Jurkat, Clone E6-1 (cell line): Measurements from ENCODE around the gene RAB11A.

ENCODE experiments used
- DNase-seq: peaks from one replicate; pipeline ENCODE4 v3.0.0-alpha.2; 2011; ENCODE audit warnings: low read depth, low spot score
- H3K4me3 ChIP-seq: 2 replicates; pipeline ENCODE4 v1.5.1; 2011; ENCODE audit warnings: mild to moderate bottlenecking, low read length, control low read depth, moderate library complexity

RAB11A gene

GRCh38 chr15:65912235-65912634, 42.9 kb downstream of the RAB11A start:
- H3K4me3 ChIP-seq, result no peak overlapping the region
- DNase-seq, result no peak

DNA sequence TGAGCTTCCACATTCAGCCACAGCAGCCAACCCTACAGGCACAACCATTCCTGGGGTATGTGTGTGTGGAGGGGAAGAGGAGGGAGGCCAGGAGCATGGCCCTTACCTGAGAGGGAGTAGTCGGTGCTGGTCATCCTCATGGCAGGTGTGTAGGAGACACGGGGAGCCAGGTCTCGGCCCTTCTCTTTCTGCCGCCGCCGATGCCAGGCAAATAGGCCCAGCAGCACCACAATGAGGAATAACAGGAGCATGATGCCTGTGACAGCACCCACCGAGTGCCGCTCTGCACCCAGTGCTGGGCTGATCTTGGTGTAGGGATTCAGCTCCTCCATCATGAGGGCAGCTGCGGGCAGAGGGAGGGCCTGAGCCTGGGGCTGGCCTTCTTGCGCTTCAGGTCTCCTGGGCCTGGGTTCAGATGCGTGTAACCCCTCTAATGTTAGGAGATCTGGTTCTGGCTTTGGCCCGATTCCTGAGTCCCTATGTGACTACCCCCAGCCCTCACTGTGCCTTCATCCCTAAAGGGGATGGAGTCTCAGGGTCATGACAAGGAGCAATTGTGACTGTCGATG, 44.4 kb downstream of the RAB11A start:
- no peak overlapping the region for H3K4me3 ChIP-seq
- no peak for DNase-seq

- no peak overlapping the region for H3K4me3 ChIP-seq
- no peak for DNase-seq
These were observed 45.1 kb downstream of the RAB11A start for GRCh38 chr15:65914386-65914785.

- no peak overlapping the region for H3K4me3 ChIP-seq
These were observed 46.0 kb downstream of the RAB11A start for GRCh38 chr15:65914981-65915925.

DNA sequence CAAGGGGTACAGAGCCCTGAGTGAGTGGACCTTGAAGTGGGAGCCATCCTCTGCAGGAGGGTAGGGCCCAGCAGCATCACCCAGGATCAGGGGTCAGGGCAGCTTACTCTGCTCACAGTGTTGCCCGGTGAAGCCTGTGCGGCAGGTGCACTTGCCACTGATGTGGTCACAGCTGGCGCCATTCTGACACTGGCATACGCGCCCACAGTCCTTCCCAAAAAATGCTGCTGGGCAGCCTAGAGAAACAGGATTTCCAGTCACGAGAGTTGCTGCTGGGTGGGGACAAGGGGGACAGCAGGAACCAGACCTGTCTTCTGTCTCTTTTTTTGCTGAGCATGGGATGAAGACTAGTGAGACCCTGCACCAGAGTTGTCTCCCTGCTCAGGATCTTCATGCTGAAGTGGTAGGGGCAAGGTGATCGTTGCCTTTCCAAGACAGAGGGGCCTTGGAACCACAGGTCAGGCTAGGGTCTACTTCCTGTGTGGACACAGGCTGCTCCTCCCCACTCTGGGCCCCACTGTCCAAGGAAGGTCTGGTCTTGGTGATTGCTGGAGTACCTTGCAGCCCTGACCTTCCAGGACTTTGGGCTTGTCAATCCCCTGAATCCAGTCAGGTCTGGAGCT, 46.9 kb downstream of the RAB11A start:
- no peak for DNase-seq
- H3K4me3 ChIP-seq, result no peak overlapping the region

More at GRCh38 chr15:65914981-65915925, 46.0 kb downstream of the RAB11A start:
- no peak for DNase-seq

- no peak overlapping the region for H3K4me3 ChIP-seq
- no peak for DNase-seq
These were observed 47.5 kb downstream of the RAB11A start for GRCh38 chr15:65916664-65917406.

GRCh38 chr15:65917407-65917756, 48.1 kb downstream of the RAB11A start:
- no peak overlapping the region for H3K4me3 ChIP-seq
- no peak for DNase-seq

DNA sequence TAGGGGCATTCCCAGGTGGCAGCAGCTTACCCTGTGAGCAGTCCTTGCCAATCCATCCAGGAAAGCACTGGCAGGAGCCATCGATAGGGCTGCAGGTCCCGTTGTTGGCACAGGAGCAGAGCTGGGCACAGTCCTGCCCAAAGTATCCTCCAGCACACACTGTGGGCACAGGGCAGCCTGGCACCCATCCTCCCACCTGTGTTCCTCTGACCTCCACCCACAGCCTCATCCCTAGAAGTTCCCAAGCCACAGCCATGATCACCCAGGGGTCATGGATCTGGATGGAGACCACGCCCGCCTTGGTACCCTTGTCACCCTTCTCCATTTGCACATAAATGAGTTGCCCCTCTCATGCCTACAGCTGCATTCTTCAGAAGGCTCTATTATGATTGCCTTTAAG, 48.6 kb downstream of the RAB11A start:
- no peak overlapping the region for H3K4me3 ChIP-seq
- DNase-seq, result no peak

- no peak for DNase-seq
- no peak overlapping the region for H3K4me3 ChIP-seq
These were observed 49.1 kb downstream of the RAB11A start for GRCh38 chr15:65918357-65918920.

- no peak overlapping the region for H3K4me3 ChIP-seq
- DNase-seq, result no peak
These were observed 49.7 kb downstream of the RAB11A start for GRCh38 chr15:65918945-65919344.

GRCh38 chr15:65919353-65919752, 50.1 kb downstream of the RAB11A start:
- no peak for DNase-seq
- no peak overlapping the region for H3K4me3 ChIP-seq

DNA sequence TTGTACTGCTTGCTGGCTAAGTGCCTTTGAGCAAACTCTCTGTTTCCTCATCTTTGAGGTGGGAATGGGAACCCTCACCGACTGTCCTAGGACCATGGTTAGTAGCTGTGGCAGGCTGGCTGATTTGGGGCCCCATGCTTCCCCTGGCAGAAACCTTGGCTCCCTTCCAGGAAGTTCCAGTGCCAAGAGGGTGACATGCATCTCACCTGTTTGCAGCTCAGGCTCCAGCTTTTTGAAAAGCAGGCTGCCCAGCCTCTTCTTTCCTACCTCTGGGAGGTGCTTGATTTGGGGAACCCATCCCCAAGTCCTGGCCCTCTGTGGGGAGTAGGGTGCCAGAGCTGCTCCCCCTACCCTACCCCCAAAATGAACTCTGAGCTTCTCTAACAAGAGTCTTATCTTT, 50.8 kb downstream of the RAB11A start:
- H3K4me3 ChIP-seq, result no peak overlapping the region
- no peak for DNase-seq

GRCh38 chr15:65920825-65921309, 51.6 kb downstream of the RAB11A start:
- no peak for DNase-seq

DNA sequence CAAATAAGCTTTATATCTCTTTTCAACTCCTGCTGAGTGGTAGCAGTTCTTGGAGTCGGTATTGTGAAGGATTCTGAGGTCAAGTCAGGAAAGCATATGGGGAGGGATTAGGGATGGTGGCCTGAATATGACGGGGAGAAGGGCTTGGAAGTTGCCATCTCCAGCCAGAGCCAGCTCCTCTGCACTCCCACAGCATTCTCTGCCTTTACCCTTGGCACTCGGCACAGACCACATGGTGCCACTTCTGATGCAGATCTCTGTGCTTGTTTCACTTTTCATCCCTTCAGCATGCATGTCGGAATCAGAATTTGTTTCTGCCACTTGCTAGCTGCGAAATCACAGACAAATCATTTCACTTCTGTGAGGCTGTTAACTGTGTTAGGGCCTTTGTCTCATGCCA, 52.5 kb downstream of the RAB11A start:
- H3K4me3 ChIP-seq, result no peak overlapping the region
- no peak for DNase-seq

More at GRCh38 chr15:65920825-65921309, 51.6 kb downstream of the RAB11A start:
- no peak overlapping the region for H3K4me3 ChIP-seq

GRCh38 chr15:65922621-65923020, 53.3 kb downstream of the RAB11A start:
- no peak overlapping the region for H3K4me3 ChIP-seq
- DNase-seq, result no peak

DNA sequence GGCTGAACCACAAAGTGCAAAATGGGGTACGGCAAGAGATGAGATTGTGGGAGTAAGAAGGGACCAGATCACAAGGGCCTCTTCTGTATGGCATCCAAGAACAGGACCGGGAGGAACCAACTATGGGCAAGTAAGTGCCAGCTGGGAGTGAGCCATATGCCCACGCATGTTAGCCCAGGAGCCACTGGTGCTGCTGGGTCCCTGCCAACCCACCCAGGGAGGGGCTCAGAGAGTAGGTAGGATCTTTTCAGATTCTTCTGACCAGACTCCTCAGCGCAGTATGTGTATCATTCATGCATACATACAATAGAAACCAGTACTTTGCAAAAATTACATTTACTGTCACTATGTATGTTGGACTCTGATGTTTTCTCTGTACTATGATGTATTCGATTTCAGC, 54.0 kb downstream of the RAB11A start:
- no peak overlapping the region for H3K4me3 ChIP-seq
- no peak for DNase-seq

DNA sequence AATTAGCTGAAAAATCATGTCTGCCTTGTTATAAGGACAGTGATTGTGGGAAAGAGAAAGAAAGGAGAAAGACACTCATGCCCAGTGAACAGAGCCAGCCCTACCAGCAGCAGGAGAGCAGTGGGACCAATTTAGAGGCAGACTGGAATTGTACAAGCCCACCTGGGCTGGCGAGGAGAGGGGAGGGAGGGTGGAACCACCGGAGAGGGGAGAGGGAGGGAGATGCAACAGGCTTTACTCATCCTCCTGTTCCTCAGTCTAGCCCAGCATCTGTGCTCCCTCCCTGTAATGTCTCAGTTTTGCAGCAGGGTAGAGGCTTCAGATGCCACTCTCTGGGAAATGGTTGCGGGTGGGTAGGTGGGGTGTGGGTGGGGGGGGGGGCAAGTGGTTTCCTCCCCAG, 54.7 kb downstream of the RAB11A start:
- DNase-seq, result no peak
- no peak overlapping the region for H3K4me3 ChIP-seq

GRCh38 chr15:65925338-65925737, 56.0 kb downstream of the RAB11A start:
- H3K4me3 ChIP-seq, result no peak overlapping the region
- no peak for DNase-seq

DNA sequence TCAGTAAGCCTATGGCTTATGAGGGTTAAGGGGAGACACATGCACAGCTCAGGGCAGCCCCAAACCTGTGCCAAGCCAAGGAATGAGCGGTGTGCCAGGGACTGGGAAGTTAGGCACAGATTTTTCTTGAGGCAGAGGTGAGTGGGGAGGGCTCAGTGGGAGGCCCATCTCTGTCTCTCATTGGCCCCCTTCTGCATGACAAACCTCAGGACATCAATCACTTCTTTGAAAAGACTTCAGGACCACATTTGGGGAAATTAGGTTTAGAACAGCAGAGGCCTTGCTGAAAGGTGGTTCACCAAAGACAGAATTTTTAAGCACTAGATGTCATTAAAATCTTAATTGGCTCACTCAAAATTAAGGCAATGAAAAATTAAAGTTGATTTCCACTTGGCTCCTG, 57.2 kb downstream of the RAB11A start:
- no peak overlapping the region for H3K4me3 ChIP-seq
- no peak for DNase-seq
